ENCODE data around the gene BPIFA3.

BPIFA3 gene

GRCh38 chr20:33187491-33187890 lies 29.7 kb upstream of the BPIFA3 start:
- CTCF ChIA-PET = interaction anchor here (0.6 kb wide), 1 partner anchor 31 kb away, joined by 3 read pairs; no protein-coding TSS in a partner anchor

GRCh38 chr20:33188421-33188820 lies 28.7 kb upstream of the BPIFA3 start:
- DNase-seq (ENCODE audit: extremely low spot score) = no peak
- no peak for TF ChIP-seq L3MBTL2 (conservative IDR thresholded peaks at IDR 0.05)
- TF ChIP-seq FOXA1 (IDR thresholded peaks at IDR 0.05) = no peak
- no peak for TF ChIP-seq ELF4 (IDR thresholded peaks at IDR 0.05)
- no peak for TF ChIP-seq PKNOX1 (IDR thresholded peaks at IDR 0.05)
- TF ChIP-seq BHLHE40 (IDR thresholded peaks at IDR 0.05; ENCODE audit: borderline replicate concordance) = no peak
- no peak for TF ChIP-seq FOXM1 (IDR thresholded peaks at IDR 0.05; ENCODE audit: borderline replicate concordance)
- no peak for TF ChIP-seq SP1 (IDR thresholded peaks at IDR 0.05)
- no peak for TF ChIP-seq HDGF (IDR thresholded peaks at IDR 0.05; ENCODE audit: borderline replicate concordance)
- TF ChIP-seq FOXK2 (IDR thresholded peaks at IDR 0.05) = no peak
- no peak for TF ChIP-seq LEF1 (IDR thresholded peaks at IDR 0.05; ENCODE audit: borderline replicate concordance)
- TF ChIP-seq NFRKB (IDR thresholded peaks at IDR 0.05) = no peak
- no peak for TF ChIP-seq ARNT (IDR thresholded peaks at IDR 0.05)
- no peak for TF ChIP-seq CTBP1 (IDR thresholded peaks at IDR 0.05; ENCODE audit: borderline replicate concordance)
- TF ChIP-seq ZNF384 (IDR thresholded peaks at IDR 0.05) = no peak
- no peak for TF ChIP-seq TARDBP (IDR thresholded peaks at IDR 0.05)
- POLR2A ChIA-PET = no interaction called here
- CTCF ChIA-PET = no interaction called here

More at GRCh38 chr20:33187491-33187890, 29.7 kb upstream of the BPIFA3 start:
- POLR2A ChIA-PET = no interaction called here
- no peak for TF ChIP-seq SP1 (IDR thresholded peaks at IDR 0.05)
- no peak for TF ChIP-seq PKNOX1 (IDR thresholded peaks at IDR 0.05)
- TF ChIP-seq CTBP1 (IDR thresholded peaks at IDR 0.05; ENCODE audit: borderline replicate concordance) = no peak
- TF ChIP-seq L3MBTL2 (conservative IDR thresholded peaks at IDR 0.05) = no peak
- no peak for TF ChIP-seq SUZ12 (IDR thresholded peaks at IDR 0.05)
- TF ChIP-seq NFRKB (IDR thresholded peaks at IDR 0.05) = no peak
- TF ChIP-seq BHLHE40 (IDR thresholded peaks at IDR 0.05; ENCODE audit: borderline replicate concordance) = no peak
- DNase-seq (ENCODE audit: extremely low spot score) = no peak

- POLR2A ChIA-PET = no interaction called here
Measured at GRCh38 chr20:33191484-33191883, 25.7 kb upstream of the BPIFA3 start.

GRCh38 chr20:33191955-33192354 lies 25.2 kb upstream of the BPIFA3 start:
- ChIA-PET CTCF (no interaction called here), POLR2A (no interaction called here)
- DNase-seq (ENCODE audit: extremely low spot score) = no peak
- TF ChIP-seq FOXK2 (IDR thresholded peaks at IDR 0.05) (no peak), PKNOX1 (IDR thresholded peaks at IDR 0.05) (no peak), FOXA1 (IDR thresholded peaks at IDR 0.05) (no peak), ELF4 (IDR thresholded peaks at IDR 0.05) (no peak), ZNF384 (IDR thresholded peaks at IDR 0.05) (no peak), TARDBP (IDR thresholded peaks at IDR 0.05) (no peak), CTBP1 (IDR thresholded peaks at IDR 0.05; ENCODE audit: borderline replicate concordance) (no peak), ARNT (IDR thresholded peaks at IDR 0.05) (no peak), LEF1 (IDR thresholded peaks at IDR 0.05; ENCODE audit: borderline replicate concordance) (no peak), SP1 (IDR thresholded peaks at IDR 0.05) (no peak)

More at GRCh38 chr20:33191484-33191883, 25.7 kb upstream of the BPIFA3 start:
- CTCF ChIA-PET = no interaction called here
- DNase-seq (ENCODE audit: extremely low spot score) = no peak
- TF ChIP-seq HDGF (IDR thresholded peaks at IDR 0.05; ENCODE audit: borderline replicate concordance) (no peak), ZNF384 (IDR thresholded peaks at IDR 0.05) (no peak), L3MBTL2 (conservative IDR thresholded peaks at IDR 0.05) (no peak), SP1 (IDR thresholded peaks at IDR 0.05) (no peak), CTBP1 (IDR thresholded peaks at IDR 0.05; ENCODE audit: borderline replicate concordance) (no peak), BHLHE40 (IDR thresholded peaks at IDR 0.05; ENCODE audit: borderline replicate concordance) (no peak), TARDBP (IDR thresholded peaks at IDR 0.05) (no peak), FOXK2 (IDR thresholded peaks at IDR 0.05) (no peak), LEF1 (IDR thresholded peaks at IDR 0.05; ENCODE audit: borderline replicate concordance) (no peak), ARNT (IDR thresholded peaks at IDR 0.05) (no peak), NFRKB (IDR thresholded peaks at IDR 0.05) (no peak), PKNOX1 (IDR thresholded peaks at IDR 0.05) (no peak), ELF4 (IDR thresholded peaks at IDR 0.05) (no peak), FOXM1 (IDR thresholded peaks at IDR 0.05; ENCODE audit: borderline replicate concordance) (no peak), FOXA1 (IDR thresholded peaks at IDR 0.05) (no peak), SUZ12 (IDR thresholded peaks at IDR 0.05) (no peak)

GRCh38 chr20:33192912-33193501 lies 24.1 kb upstream of the BPIFA3 start:
- TF ChIP-seq L3MBTL2 (conservative IDR thresholded peaks at IDR 0.05) (no peak), ZNF384 (IDR thresholded peaks at IDR 0.05) (no peak), TARDBP (IDR thresholded peaks at IDR 0.05) (no peak), PKNOX1 (IDR thresholded peaks at IDR 0.05) (no peak), CTBP1 (IDR thresholded peaks at IDR 0.05; ENCODE audit: borderline replicate concordance) (no peak), LEF1 (IDR thresholded peaks at IDR 0.05; ENCODE audit: borderline replicate concordance) (no peak), SUZ12 (IDR thresholded peaks at IDR 0.05) (no peak), FOXK2 (IDR thresholded peaks at IDR 0.05) (no peak), ELF4 (IDR thresholded peaks at IDR 0.05) (no peak), NFRKB (IDR thresholded peaks at IDR 0.05) (no peak), FOXM1 (IDR thresholded peaks at IDR 0.05; ENCODE audit: borderline replicate concordance) (no peak), BHLHE40 (IDR thresholded peaks at IDR 0.05; ENCODE audit: borderline replicate concordance) (no peak), ARNT (IDR thresholded peaks at IDR 0.05) (no peak), SP1 (IDR thresholded peaks at IDR 0.05) (no peak), HDGF (IDR thresholded peaks at IDR 0.05; ENCODE audit: borderline replicate concordance) (no peak), FOXA1 (IDR thresholded peaks at IDR 0.05) (no peak)
- POLR2A ChIA-PET = no interaction called here
- no peak for DNase-seq (ENCODE audit: extremely low spot score)
- CTCF ChIA-PET = interaction anchor here (1.2 kb wide), 1 partner anchor 42 kb away, joined by 3 read pairs; no protein-coding TSS in a partner anchor

Measured in HEK293T (cell line).